Prostate gland (tissue), 2 donors: Measurements from ENCODE around the gene ARMC9.

Experiments used
- POLR2A ChIP-seq: fragments of 450-650 bp; IDR thresholded peaks from one replicate; pipeline ENCODE4 v1.6.1; 2016; ENCODE audit warnings: antibody characterized with exemption, mild to moderate bottlenecking
- POLR2AphosphoS5 ChIP-seq: sonication (generic); formaldehyde crosslinking; IDR thresholded peaks from one replicate; pipeline ENCODE4 v1.6.1; 2017; ENCODE audit warnings: antibody characterized with exemption
- TF ChIP-seq, protein P1 (sequence below), 4 experiments: fragments of 200-600 bp in 2 of 4; fragments of 450-650 bp in 2 of 4; sonication (generic) in 2 of 4; IDR thresholded peaks; 1 replicate in 3 of 4; 2 replicates in 1 of 4; pipeline ENCODE4 v1.5.1; 2016 to 2019; ENCODE audit warnings: antibody characterized with exemption in 4 of 4, mild to moderate bottlenecking in 2 of 4, moderate library complexity in 2 of 4

DNA sequence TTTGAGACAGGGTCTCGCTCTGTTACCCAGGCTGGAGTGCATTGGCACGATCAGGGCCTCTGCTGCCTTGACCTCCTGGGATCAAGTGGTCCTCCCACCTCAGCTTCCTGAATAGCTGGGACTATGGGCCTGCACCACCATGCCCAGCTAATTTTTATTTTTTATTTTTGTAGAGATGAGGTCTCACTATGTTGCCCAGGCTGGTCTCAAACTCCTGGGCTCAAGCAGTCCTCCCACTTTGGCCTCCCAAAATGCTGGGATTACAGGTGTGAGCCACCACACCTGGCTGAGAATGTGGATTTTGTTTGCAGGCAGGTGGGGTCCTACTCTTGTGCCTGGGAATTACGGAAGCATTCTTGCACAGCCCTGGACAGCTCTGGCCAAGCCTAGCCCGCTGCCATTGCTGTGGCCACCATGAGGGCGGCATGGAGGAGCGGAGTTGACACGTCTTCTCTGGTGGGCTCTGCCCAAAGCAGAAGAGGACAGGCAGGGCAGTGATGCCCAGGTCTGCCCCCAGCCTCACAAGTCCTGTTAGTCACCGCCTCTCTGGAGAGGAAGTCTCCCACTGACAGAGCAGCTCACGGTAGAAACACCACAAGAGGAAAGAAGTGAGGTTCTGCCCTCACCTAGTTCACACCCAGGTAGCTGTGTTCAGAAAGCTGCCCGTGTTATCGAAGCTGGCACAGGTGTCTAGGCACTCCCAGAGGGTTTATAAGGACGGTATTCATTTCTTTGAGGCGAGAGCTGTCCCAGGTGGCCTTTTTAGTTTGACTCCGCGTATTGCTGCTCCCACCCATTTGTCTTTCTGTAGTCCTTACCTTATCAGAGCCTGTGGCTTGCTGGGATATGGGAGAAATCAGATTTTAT lies 46.2 kb downstream of the ARMC9 start:
- TF ChIP-seq POLR2A (no peak), POLR2AphosphoS5 (no peak)
- TF ChIP-seq, protein P1, sequence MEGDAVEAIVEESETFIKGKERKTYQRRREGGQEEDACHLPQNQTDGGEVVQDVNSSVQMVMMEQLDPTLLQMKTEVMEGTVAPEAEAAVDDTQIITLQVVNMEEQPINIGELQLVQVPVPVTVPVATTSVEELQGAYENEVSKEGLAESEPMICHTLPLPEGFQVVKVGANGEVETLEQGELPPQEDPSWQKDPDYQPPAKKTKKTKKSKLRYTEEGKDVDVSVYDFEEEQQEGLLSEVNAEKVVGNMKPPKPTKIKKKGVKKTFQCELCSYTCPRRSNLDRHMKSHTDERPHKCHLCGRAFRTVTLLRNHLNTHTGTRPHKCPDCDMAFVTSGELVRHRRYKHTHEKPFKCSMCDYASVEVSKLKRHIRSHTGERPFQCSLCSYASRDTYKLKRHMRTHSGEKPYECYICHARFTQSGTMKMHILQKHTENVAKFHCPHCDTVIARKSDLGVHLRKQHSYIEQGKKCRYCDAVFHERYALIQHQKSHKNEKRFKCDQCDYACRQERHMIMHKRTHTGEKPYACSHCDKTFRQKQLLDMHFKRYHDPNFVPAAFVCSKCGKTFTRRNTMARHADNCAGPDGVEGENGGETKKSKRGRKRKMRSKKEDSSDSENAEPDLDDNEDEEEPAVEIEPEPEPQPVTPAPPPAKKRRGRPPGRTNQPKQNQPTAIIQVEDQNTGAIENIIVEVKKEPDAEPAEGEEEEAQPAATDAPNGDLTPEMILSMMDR (IDR thresholded peaks at IDR 0.05), result no peak
